Measurements from ENCODE around the gene TTC7B. TPM values are rescaled to one million over a fixed set of nuclear protein-coding genes. Genes with fewer than 3 reads are reported as not detected.

TTC7B gene
- total RNA-seq, 4 donors from 2014 or later = 14.3 to 48.9 (median 32.5) TPM

DNA sequence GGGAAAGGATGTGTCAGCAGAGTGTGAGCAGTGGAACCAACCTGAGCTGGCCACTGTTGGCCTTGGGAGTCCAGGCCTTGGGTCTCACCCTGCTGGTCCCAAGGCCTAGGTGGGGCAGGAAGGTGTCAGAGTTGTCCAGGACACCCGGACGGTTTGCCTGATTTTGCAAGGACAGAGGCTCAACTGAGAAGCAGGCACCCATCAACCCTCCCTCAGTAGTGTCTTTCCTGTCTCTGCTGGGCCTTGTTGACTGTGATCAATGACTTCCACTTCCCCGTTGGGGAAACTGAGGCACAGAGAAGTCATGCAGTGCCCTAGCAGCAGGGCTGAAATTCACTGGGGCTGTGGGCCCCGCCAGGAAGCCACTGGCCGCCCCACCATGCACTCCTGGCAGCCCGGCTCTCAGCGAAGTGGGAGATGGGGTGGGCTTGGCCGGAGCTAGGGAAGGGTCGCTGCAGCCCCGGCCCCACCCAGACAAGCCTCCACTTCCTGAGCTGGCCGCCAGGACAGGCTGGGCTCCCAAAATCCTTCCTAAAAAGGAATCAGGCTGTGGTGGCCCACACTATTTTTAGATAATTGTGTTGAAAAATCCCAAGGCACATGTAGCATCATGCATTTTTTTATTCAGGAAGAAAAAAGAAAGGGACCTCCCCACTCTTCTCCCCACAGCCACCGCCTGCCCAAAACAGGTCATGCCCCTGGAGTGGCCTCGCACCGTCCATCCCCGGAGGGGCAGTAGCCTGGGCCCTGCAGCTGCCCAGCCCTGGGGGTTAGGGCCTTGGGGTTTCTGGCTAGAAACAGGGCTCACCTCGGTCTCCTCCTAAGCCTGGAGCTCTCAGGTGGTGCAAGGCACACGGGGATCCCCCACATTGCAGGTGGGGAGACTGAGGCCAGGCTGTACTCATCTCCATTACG, 292.0 kb downstream of the TTC7B start:
- Histone ChIP-seq H3K36me3 (no peaks in the 10 kb centered on the region), H3K27ac (no peak overlapping the region), H3K27me3 (no peaks in the 10 kb centered on the region), H3K4me3 (no peak overlapping the region), H3K4me1 (peaks cover 31% of the 10 kb centered on the region), H3K9me3 (no peaks in the 10 kb centered on the region)
- no peak for DNase-seq (ENCODE audit: low spot score in 2 of 2)
- TF ChIP-seq, protein P1, sequence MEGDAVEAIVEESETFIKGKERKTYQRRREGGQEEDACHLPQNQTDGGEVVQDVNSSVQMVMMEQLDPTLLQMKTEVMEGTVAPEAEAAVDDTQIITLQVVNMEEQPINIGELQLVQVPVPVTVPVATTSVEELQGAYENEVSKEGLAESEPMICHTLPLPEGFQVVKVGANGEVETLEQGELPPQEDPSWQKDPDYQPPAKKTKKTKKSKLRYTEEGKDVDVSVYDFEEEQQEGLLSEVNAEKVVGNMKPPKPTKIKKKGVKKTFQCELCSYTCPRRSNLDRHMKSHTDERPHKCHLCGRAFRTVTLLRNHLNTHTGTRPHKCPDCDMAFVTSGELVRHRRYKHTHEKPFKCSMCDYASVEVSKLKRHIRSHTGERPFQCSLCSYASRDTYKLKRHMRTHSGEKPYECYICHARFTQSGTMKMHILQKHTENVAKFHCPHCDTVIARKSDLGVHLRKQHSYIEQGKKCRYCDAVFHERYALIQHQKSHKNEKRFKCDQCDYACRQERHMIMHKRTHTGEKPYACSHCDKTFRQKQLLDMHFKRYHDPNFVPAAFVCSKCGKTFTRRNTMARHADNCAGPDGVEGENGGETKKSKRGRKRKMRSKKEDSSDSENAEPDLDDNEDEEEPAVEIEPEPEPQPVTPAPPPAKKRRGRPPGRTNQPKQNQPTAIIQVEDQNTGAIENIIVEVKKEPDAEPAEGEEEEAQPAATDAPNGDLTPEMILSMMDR (IDR thresholded peaks at IDR 0.05) = no peak
- no peak for TF ChIP-seq POLR2A (IDR thresholded peaks at IDR 0.05)
- TF ChIP-seq POLR2AphosphoS5 (IDR thresholded peaks at IDR 0.05) = no peak
- no peak for TF ChIP-seq EP300 (IDR thresholded peaks at IDR 0.05)
- 66% methylated on average over 17 of the region's 18 CpGs for WGBS

DNA sequence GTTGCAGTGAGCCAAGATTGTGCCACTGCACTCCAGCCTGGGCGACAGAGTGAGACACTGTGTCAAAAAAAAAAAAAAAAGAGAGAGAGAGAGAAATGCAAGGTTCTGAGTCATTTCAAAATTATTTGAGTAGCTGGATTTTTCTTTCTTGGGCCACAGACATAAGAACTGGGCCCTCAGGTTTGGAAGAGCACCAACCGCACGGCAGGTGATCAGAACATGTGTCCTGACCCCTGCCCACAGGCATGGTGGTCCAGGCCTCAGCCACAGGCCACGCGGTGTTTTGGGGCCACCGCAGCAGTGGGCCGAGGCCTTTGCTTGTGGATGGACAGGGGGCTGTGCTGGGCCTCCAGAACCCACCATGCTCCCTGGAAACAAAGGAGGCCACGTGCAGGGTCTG, 292.7 kb downstream of the TTC7B start:
- TF ChIP-seq POLR2A (IDR thresholded peaks at IDR 0.05) (no peak), EP300 (IDR thresholded peaks at IDR 0.05) (no peak), POLR2AphosphoS5 (IDR thresholded peaks at IDR 0.05) (no peak)
- TF ChIP-seq, protein P1 (IDR thresholded peaks at IDR 0.05) = no peak
- peaks cover 35% of the 10 kb centered on the region for H3K4me1 ChIP-seq
- no peaks in the 10 kb centered on the region for H3K36me3 ChIP-seq
- no peaks in the 10 kb centered on the region for H3K9me3 ChIP-seq
- H3K27ac ChIP-seq = no peak overlapping the region
- WGBS = 61% methylated on average over 3 of the region's 8 CpGs
- H3K27me3 ChIP-seq = no peaks in the 10 kb centered on the region
- H3K4me3 ChIP-seq = no peak overlapping the region
- no peak for DNase-seq (ENCODE audit: low spot score in 2 of 2)

DNA sequence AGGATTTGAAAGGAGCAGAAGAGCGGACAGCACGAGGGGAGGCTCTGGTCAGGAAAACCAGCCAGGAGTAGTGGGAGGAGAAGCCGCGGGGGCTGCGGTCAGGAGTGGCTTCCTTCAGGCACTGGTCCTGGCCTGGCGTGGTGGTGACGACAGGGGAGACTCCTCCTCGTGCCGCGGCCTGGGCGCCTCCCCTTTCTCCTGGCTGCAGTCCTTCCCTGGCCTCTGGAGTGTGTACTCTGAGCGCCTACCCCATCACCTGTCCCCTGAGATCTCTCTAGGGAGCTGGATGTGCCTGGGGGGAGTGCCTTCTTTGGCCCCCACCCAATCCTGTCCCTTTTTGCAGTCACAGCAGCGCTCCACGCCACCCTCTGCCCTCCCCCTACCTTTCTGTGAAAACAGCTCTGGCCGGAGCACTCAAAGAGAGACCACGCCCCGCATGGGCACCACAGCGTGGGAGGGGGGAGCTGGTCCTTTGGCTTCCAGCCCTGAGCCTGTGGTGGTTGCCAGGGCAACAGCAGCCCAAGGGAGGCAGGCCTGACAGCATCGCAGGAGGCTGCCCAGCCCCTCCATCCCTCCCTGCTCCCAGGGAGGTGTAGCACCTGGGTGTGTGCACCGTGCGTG, 293.5 kb downstream of the TTC7B start:
- no peak for DNase-seq (ENCODE audit: low spot score in 2 of 2)
- TF ChIP-seq, protein P1 (IDR thresholded peaks at IDR 0.05) = no peak
- TF ChIP-seq EP300 (IDR thresholded peaks at IDR 0.05) (no peak), POLR2AphosphoS5 (IDR thresholded peaks at IDR 0.05) (no peak), POLR2A (IDR thresholded peaks at IDR 0.05) (no peak)
- Histone ChIP-seq H3K4me3 (no peak overlapping the region), H3K27ac (no peak overlapping the region), H3K36me3 (no peaks in the 10 kb centered on the region), H3K4me1 (peaks cover 43% of the 10 kb centered on the region), H3K9me3 (no peaks in the 10 kb centered on the region), H3K27me3 (no peaks in the 10 kb centered on the region)
- 42% methylated on average over 12 of the region's 21 CpGs for WGBS

DNA sequence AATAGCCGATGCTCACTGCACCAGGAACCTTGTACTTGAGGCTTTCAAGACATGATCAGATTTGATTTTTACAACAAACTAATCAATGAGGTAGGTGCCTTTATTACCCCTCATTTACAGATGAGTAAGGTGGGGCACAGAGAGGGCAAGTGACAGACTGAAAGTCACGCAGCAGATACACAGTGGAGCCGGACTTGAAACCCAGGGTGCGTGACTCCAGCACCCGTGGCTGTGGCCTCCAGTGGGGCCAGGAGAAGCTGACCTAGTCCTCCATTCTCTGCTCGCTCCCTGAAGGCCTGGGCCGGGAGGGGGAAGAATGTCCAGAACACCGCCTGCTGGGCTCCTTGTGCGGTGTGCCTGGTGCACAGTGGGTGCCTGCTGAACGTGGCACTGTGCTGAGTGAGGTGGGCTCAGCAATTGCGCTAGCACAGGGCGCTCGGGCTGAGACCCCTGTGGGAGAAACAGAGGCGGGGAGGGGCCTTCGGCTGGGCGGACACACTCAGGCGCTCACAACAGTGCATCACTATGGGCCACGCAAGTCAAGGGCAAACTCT, 294.2 kb downstream of the TTC7B start:
- TF ChIP-seq, protein P1 (IDR thresholded peaks at IDR 0.05) = no peak
- TF ChIP-seq POLR2A (IDR thresholded peaks at IDR 0.05) = no peak
- TF ChIP-seq POLR2AphosphoS5 (IDR thresholded peaks at IDR 0.05) = no peak
- no peak for TF ChIP-seq EP300 (IDR thresholded peaks at IDR 0.05)
- H3K27ac ChIP-seq = no peak overlapping the region
- DNase-seq (ENCODE audit: low spot score in 2 of 2) = no peak
- H3K27me3 ChIP-seq = no peaks in the 10 kb centered on the region
- no peak overlapping the region for H3K4me3 ChIP-seq
- WGBS = 84% methylated on average over 11 of the region's 18 CpGs
- no peaks in the 10 kb centered on the region for H3K36me3 ChIP-seq
- H3K4me1 ChIP-seq = peaks cover 50% of the 10 kb centered on the region
- H3K9me3 ChIP-seq = no peaks in the 10 kb centered on the region
